ENCODE results near the gene EDN1.

Gene EDN1

DNA sequence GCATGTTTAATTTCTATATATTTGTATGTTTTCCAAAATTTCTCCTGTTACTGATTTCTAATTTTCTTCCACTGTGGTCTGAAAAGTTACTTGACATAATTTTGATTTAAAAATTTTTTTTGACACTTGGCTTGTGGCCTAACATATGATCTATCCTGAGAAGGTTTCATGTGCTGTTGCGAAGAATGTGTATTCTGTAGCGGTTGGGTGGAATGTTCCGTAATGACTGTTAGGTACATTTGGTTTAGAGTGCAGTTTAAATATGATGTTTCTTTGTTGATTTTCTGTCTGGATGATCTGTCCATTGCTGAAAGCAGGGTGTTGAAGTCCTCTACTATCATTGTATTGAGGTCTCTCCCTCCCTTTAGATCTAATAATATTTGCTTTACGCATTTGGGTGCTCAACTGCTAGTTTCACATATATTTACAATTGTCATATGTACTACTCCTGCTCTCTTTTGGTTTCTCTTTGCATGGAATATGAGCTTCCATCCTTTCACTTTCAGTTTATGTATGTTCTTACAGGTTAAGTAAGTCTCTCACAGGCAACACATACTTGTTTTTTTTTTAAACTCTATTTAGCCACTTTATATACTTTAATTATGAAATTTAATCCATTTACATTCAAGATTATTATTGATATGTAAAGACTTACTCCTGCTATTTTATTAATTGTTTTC, 19.5 kb upstream of the EDN1 start:
- DNase-seq = no peak

DNA sequence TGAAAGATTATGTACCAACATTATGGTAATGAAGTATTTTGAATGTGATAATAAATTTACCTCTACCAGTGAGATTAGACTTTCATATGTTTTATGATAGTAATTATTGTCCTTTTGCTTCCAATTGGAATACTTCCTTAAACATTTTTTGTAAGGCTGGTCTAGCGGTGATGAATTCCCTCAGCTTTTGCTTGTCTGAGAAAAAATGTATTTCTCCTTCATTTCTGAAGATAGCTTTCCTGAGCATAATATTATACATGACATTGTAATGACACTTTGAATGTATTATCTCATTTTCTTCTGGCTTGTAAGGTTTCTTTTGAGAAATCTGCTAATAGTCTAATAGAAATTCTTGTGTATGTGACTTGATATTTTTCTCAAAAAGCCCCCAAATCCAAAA, 18.6 kb upstream of the EDN1 start:
- DNase-seq = no peak

DNA sequence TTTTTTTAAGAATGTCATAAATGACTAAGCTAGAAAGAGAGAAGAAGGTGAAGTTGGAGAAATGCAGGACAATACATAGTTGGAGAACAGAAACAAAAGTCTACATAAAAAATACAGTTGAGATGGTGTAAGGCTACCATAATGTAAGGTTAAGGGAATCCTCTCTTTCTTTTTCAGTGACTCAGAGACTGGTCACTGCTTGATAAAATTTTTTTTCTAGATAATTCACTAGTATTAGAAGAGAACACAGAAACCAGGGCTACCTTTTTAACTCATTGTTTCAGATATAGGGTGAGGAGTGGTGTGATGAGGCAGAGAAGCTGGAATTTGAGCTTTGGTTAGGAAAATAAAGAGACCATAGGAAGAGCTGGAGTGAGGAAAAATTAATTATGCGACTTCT, 18.2 kb upstream of the EDN1 start:
- DNase-seq = no peak

DNA sequence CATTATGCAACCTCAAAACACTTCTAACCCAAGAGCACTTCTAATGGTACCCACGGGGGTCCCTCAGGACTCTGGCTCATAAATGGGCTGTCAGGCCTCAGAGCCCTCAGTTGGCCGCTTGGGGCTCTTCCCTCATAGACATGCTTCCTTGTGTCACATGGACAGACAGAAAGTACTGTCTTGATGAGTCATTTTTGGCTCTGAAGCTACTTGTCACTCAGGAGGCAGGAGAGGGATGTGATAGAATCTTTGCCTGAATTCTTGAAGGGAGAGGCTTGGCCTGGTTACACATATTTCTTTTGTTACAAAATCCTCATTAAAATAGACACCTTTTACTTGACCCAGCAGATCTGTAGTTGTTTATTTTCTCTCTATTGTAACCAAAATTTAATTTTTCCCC, 15.1 kb upstream of the EDN1 start:
- no peak for DNase-seq

DNA sequence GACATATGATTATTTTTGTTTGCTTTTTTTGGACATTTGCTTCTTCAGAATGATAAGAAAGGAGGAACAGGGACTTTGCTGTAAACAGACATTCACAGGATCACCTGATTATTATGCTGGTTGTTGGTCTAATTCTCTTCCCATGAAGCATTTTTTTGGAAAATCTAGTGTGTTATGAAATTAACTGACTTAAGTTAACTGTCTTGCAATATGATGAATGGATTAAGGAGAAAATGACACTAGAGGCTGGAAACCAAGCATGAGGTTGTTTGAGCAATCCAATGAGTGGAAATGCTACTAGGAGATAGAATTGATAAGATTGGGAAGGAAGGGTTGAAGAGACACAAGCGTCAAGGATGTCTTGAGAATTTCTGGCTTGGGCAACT, 13.2 kb upstream of the EDN1 start:
- no peak for DNase-seq

DNA sequence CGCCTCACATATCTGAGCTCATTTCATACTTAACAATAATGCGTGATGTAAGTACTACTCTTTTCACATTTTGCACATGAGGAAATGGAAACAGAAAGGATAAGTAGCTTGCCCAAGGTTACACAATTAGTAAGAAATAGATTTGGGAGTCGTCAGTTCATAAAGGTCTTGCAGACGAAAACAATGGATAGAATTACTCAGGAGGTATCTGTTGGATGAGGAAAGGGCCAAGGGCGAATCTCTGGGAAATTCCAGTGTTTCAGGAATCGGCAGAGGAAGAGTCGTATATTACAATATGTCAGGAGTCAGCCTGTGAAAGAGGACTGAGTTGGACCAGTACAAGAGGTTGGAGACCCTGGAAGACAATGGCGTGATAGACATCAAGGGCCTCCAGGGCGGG, 12.8 kb upstream of the EDN1 start:
- no peak for DNase-seq

DNA sequence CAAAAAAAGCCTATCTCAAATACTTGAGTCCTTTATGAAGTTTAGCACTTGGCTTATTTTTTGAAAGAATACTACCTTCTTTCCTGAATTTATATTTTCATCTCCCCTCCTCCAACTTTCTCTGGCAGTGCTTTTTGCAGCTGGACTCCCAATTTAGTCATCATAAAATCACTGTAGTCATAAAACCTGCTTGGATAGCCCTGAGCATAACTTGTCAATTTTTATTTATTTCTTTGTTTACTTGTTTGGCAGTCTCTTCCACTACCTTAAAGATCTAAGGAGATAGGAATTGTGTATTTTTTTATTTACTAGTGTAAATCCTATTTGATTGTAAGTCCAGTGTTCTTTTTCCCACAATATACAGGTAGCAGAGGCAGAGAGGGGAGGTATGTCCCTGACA, 11.2 kb upstream of the EDN1 start:
- DNase-seq = no peak

DNA sequence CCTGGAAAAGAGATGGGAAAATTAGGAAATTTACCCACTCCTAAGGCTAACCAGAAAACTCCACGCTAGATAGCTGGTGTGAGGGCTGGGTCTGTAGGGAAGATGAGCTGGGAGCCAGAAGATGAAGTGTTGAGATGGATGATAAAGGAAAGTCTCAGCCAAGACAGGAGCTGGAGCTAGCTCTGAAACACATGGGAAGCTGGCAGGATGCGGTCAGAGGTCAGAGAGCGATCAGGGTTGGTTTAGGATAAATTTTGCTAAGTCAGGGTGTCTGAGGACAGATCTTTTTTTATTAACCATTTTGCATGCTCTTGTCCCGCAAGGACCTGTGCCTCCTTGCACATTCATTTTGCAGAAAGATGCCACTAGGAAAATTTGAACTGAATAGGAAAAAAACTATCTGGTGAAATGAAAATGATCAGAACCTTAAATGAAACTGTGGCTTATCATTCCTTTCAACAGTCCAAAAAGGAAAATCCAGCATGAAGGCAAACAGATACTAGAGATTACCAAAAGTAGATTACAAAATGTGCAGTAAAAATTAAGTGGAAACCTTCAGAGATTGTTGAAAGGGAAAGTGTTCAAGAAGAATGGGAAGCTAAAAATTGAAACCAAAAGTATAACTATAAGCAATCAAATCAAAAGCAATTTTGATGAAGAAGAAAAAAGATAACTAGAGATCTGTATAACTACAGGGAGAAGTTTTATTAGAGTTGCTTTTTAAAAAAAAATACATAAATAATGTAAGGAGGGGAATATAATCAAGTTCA, 10.7 kb upstream of the EDN1 start:
- DNase-seq = no peak

DNA sequence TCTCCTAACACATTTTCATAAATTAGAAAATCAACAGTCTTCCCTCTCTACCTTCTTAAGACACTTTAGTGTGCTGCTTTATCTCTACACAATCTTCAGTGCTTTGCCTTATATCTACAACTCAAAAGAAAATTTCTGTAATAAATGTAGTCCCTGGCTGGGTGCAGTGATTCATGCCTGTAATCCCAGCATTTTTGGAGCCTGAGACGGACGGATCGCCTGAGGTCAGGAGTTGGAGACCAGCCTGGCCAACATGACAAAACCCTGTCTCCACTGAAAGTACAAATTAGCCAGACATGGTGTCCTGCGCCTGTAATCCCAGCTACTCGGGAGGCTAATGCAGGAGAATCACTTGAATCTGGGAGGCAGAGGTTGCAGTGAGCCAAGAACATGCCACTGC, 9.7 kb upstream of the EDN1 start:
- DNase-seq = no peak

DNA sequence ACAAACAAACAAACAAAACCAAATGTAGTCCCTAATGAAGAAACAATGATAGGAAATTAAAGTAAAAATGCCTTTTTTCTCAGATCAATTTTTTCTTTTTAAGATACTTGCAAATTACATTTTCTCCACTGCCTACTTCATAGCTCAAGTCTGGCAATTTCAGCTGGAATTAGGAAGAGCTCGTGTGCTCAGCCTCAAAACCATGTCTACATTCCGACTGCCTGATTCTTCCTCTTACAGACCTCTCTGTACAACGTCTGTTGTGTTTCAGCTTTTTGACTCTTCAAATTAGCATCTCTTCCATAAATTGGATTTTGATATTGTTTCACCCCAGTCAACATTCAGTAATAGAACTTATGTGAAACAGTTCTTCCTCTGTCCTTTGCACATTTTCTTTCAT, 9.3 kb upstream of the EDN1 start:
- DNase-seq = no peak

DNA sequence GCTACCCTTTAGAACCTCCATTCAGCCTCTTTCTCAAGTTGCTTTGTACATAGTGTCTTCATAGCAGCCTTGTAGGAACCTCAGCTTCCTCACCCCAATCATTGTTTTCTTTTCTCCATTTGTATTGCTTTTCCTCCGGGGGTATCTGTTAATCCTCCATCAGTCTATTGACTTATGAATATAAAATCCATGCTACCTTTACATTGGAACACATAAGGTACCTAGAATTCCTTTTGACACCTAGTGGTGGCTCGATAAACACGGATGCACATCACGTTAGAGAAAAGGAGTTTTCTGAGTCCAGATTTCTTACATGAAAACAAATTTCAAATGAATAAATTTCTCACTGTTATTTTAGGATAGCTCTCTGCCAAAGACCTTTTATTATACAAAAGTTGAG, 6.3 kb upstream of the EDN1 start:
- no peak for DNase-seq

DNA sequence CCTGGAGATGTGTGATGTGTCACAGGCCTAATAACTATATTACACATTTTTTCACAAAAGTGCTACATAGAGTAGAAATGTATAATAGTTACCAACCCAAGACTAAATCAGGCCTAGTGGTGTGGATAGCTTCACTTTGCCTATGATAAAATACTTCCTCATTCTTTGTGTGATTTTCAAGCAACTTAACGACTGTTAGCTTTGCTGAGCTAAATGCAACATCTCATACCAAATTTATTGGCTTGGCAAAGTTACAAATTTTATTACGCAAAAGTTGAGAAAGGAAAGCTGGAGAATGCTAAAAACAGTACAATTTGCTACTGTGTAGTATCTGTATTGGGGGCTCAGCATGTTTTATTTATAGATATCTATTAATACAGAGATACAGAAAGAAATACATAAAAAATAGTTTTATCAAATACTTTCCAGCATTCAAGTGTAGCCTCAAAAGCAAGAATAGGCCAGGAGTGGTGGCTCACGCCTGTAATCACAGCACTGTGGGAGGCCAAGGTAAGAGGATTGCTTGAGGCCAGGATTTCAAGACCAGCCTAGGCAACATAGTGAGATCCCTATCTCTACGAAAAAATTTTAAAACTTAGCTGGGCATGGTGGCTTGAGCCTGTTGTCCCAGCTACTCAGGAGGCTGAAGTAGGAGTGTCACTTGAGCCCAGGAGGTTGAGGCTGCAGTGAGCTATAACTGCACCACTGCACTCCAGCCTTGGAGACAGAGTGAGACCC, 3.6 kb upstream of the EDN1 start:
- peak; percentile 35 for DNase-seq

DNA sequence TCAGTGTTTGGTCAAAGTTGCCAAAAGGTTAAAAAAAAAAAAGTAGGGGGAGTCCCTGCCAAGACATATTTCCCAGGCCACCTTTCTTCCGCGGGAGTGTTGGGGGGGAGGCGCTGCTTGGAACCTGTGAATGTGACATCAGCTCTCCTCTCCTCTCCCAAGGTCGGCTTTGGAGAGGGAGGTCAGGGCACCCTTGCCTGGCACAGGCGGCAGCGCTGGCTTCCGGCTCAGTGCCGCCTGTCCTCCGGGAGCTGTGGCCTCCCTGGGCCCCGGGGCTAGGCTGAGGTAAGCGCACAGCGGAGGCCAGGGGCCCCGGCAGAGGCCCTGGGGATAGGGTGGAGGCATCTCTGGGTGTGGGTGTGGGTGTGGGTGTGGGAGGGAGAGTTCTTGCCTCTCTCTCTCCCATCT, 1.9 kb upstream of the EDN1 start:
- no peak for DNase-seq

DNA sequence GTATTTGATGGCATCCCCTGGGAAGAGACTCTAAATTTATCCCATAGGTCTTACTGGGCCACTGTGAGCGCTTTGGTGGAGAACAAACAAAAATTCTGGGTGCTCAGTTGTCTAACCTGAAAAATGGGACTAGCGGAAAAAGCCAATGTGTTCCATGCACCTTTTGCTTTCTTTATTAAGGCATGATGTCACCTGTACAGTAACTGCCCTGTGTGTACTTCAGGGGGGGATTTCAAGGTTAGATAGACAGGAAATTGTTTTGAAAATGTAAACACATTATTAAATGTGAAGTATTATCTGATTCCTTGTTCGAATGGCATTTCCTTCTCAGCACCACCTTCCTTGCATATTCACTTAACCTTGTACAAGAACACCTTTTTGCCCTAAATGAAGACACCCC, 1.2 kb upstream of the EDN1 start:
- no peak for DNase-seq

DNA sequence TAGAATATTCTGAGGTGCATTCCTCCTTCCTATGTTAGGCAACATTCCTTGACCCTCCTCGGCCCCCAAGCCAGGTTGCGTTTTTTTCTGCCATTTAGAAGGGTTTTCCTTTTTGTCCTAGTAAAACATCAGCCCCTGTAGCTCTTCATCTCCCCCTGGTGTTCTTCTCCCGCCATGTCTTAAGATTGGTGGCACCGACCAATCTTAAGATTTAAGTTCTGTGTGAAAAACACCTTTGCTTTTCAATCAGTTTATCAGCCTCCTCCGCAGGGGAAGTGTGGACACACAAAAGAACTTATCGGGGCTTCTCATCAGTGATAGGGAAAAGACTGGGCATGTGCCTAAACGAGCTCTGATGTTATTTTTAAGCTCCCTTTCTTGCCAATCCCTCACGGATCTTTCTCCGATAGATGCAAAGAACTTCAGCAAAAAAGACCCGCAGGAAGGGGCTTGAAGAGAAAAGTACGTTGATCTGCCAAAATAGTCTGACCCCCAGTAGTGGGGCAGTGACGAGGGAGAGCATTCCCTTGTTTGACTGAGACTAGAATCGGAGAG, 719 bp upstream of the EDN1 start:
- DNase-seq = peak; percentile 77

DNA sequence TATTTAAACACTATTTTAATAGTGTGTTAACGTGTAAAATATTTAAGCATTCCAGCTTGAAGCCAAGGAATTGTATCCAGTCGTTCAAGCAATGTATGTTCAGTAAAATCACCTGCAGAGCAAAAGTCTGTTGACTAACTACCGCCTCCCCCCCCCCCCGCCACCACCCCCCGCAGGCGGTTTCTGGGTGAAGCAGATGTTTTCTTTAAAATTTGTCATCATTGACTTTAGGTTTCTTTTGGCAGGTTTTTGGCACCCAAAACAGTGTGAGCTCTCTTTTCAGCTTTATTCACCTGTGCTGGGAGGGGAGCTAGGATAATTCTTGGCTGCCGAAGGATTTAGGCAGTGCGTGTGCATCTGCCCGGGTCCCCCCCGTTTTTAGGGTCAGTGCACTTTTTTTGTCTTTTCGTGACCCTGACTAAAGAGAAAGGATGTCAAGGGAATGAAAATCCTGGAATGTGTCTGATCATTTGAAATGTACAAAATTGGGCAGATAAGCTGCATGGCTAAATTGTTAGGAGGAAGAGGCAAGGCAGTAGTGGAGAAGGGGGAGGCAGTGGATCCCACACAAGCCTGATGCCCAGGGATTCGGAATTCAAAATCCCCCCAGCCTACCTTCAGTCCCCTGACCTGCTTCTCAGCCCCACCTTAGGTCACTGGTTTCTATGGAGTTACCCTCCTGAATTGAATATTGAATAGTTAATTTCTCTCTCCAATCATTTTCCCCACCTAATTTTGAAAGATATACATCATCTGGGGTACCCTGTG, 1.1 kb downstream of the EDN1 start:
- DNase-seq = no peak

DNA sequence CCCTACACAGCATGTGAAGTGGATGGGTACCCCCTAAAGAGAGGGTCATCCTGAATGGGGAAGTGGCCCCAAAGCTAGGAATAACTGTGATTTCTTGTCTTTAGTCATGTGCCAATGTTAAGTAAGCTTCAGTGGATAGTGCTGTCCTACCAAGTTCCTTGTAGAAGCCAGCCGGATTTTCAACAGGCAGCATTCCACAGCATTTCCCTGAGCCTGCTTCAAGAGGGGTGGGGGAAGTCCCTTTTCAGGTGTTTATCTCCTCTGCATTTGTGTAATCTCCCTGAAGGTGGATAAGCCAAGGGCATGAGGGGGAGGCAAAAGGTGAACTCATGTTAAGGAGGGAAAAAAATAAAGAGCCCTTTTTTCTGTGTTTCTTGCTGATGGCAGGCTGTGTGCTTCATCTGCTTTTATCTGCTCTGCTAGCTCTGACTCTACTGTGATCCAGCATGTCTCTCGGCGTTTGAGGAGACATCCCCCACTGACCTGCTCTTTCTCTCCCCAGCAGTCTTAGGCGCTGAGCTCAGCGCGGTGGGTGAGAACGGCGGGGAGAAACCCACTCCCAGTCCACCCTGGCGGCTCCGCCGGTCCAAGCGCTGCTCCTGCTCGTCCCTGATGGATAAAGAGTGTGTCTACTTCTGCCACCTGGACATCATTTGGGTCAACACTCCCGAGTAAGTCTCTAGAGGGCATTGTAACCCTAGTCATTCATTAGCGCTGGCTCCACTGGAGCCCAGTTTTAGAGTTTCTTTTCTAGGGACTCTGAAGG, 1.9 kb downstream of the EDN1 start:
- peak; percentile 4 for DNase-seq

DNA sequence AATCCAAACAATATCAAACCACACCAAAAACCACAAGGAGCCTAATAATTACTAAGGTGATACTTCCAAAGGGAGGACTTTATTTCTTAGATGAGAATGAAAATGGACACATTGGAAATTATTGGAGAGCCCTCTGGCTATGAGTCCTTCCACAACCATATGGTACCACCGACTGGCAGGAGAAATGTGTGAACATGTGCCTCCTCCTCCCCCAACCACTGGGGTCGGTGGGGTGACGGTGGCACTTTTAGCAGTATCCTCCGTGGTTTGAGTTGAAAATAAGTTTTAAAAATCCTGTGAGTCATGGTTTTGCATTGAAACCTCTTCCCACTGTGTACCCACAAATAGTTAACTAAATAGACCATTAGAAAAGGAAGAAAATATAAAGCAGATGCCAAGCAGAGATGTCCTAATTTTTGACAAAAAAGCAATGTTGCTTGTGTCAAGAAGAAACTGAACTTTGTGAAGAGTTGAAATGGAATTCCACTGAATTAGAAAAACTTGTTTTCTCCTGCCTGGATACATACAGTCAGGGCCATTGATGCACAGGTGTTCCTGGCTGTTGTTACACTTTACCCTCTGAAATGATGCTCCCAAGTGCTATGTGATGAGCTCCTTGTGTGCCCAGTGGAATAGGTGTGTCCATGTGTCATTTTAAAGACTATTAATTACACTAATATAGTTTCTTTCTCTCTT, 3.2 kb downstream of the EDN1 start:
- DNase-seq = no peak

DNA sequence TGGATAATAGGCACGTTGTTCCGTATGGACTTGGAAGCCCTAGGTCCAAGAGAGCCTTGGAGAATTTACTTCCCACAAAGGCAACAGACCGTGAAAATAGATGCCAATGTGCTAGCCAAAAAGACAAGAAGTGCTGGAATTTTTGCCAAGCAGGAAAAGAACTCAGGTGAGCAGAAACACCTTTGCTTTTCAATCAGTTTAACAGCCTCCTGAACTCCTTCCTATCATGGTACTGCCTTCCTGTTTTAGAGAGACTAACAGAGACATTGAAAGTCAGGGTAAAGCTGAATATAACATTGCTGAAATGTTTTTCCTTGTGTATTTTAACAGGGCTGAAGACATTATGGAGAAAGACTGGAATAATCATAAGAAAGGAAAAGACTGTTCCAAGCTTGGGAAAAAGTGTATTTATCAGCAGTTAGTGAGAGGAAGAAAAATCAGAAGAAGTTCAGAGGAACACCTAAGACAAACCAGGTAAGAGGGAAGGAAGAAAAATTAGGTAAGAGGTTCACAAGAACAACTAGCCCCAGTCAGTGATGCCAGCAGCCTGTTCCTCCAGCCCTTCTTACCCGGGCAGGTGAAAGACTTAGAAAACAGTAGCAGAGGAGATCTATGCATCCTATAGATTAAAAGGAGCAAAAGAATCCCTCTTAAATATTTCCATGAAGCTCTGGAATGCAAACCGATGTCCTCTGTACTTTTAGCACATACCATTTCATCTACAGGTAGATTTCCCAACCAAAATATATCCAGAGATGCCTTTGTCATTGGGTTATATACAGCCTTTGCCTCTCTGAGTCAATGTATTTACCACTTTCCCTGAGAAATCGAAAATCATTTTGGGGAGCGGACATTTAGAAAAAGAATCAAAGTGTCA, 4.0 kb downstream of the EDN1 start:
- no peak for DNase-seq

DNA sequence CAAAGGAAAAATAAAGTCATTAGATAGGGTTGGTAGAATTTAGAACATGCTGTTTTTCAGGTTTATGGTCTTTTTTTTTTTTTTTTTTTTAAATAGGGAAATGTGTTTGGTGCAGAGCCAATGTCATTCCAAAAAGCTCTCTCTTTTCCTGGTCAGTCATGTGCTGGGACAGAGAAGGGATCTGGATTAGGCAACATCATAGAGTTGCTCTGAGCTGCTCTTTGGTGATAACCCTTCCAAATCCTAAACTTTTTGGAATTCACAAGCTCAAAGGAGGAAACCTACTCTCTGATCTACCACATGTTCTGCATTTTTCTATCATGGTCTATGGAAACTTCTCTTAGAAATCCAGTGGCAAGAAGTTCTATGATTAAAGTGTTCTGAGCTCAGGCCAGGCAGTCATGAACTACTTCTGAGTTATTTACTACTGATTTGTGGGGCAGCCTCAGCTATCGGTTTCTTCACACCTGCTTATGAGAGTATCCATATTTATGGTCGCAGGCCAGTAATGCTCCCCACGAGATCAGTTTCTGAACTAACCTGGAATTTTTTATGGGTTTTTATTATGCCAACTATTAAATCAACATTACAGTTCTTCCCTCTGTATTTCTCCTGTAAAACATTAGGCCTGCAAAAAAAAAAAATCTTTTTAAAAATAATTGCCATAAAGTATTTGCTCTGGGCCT, 4.8 kb downstream of the EDN1 start:
- DNase-seq = no peak
